K562 (cell line): ENCODE measurements around the gene CAMK2D.

Experiments used
- CHD4 ChIP-seq: fragments of 200-600 bp; sonication (generic); IDR thresholded peaks from 3 replicates; pipeline ENCODE4 v1.6.1; 2012; ENCODE audit warnings: low read depth, mild to moderate bottlenecking, mixed read lengths, low read length, inconsistent platforms; ENCODE audit not compliant: insufficient read depth, insufficient replicate concordance, poor library complexity, severe bottlenecking
- CTBP1 ChIP-seq: fragments of 450-650 bp; IDR thresholded peaks from 2 replicates; pipeline ENCODE4 v1.6.1; 2016; ENCODE audit warnings: borderline replicate concordance
- EZH2 ChIP-seq: IDR thresholded peaks from 2 replicates; pipeline ENCODE4 v1.6.1; 2012; ENCODE audit warnings: low read depth, mild to moderate bottlenecking, inconsistent platforms, low read length, borderline replicate concordance
- KDM1A ChIP-seq, 2 experiments: fragments of 450-650 bp; IDR thresholded peaks; 2 replicates each; pipeline ENCODE4 v1.6.1; 2016; ENCODE audit warnings: mild to moderate bottlenecking in 2 of 2
- NR1H2 ChIP-seq: sonication (generic); formaldehyde crosslinking; IDR thresholded peaks from 2 replicates; pipeline ENCODE4 v1.4.0; 2020; ENCODE audit warnings: mild to moderate bottlenecking, missing genetic modification reagents
- POLR2A ChIP-seq: fragments of 450-650 bp; conservative IDR thresholded peaks from 2 replicates; pipeline ENCODE4 v1.6.1; 2016
- RNF2 ChIP-seq: sonication (generic); IDR thresholded peaks from 2 replicates; pipeline ENCODE4 v1.6.1; 2016
- SMAD1 ChIP-seq: fragments of 150-350 bp; IDR thresholded peaks from 2 replicates; pipeline ENCODE4 v1.6.1; 2014; ENCODE audit warnings: low read length, low read depth; ENCODE audit not compliant: partially characterized antibody
- ZKSCAN1 ChIP-seq: fragments of 150-350 bp; IDR thresholded peaks from 2 replicates; pipeline ENCODE4 v1.6.1; 2016; ENCODE audit warnings: low read depth, low read length
- ZNF239 ChIP-seq: fragments of 250-450 bp; sonication (Bioruptor Pico); IDR thresholded peaks from 2 replicates; pipeline ENCODE4 v1.4.0; 2020; ENCODE audit warnings: mild to moderate bottlenecking
- TF ChIP-seq, protein P1 (sequence below), 3 experiments: fragments of 200-800 bp in 1 of 3; sonication (Bioruptor generic) in 1 of 3; sonication (generic) in 1 of 3; formaldehyde crosslinking in 1 of 3; IDR thresholded peaks; 2 replicates each; pipeline versions ENCODE4 v1.6.1 to v1.8.0; 2016 to 2022; ENCODE audit warnings: mild to moderate bottlenecking in 2 of 3, missing compliant biosample characterization in 2 of 3, missing genetic modification characterization in 2 of 3, missing genetic modification reagents in 1 of 3
- TF ChIP-seq, protein P2 (sequence below): IDR thresholded peaks from 2 replicates; pipeline ENCODE4 v1.6.1; 2012; ENCODE audit warnings: low read depth, low read length, improper control_type of control experiment, borderline replicate concordance
- TF ChIP-seq, protein P3 (sequence below), 3 experiments: IDR thresholded peaks in 2 of 3; conservative IDR thresholded peaks in 1 of 3; 2 replicates each; pipeline ENCODE4 v1.5.1; 2011 to 2012; ENCODE audit warnings: low read length in 3 of 3, mild to moderate bottlenecking in 3 of 3, control low read depth in 2 of 3, improper control_type of control experiment in 1 of 3, inconsistent platforms in 1 of 3, low read depth in 1 of 3, mixed read lengths in 1 of 3, moderate library complexity in 1 of 3; ENCODE audit not compliant: insufficient read depth in 2 of 3

DNA sequence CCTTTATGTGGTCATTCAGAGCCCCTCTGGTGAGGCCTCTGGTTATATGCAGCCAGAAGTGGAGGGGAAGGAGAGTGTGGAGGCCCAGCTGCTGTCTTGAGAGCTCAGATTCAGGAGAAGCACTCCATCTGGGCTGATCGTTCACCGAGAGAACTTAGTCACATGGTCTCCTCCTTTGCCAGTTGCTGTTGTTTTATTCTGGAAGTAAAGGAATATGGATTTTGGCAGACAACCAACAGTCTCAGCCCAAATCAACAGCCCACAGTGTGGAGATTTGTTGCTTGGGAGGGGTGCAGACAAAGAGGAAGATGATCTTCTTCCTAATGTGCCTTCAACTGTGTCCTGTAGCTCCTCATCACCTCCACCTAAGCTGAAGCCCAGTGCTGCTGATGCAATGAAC is 356.7 kb downstream of the CAMK2D start:
- TF ChIP-seq EZH2: no peak
- TF ChIP-seq NR1H2 (CRISPR knock-in tag): no peak
- TF ChIP-seq CHD4: no peak
- TF ChIP-seq, protein P1, sequence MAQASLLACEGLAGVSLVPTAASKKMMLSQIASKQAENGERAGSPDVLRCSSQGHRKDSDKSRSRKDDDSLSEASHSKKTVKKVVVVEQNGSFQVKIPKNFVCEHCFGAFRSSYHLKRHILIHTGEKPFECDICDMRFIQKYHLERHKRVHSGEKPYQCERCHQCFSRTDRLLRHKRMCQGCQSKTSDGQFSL (CRISPR knock-in tag; IDR thresholded peaks at IDR 0.05): no peak
- TF ChIP-seq, protein P1 (tag; IDR thresholded peaks at IDR 0.05): no peak
- TF ChIP-seq, protein P2, sequence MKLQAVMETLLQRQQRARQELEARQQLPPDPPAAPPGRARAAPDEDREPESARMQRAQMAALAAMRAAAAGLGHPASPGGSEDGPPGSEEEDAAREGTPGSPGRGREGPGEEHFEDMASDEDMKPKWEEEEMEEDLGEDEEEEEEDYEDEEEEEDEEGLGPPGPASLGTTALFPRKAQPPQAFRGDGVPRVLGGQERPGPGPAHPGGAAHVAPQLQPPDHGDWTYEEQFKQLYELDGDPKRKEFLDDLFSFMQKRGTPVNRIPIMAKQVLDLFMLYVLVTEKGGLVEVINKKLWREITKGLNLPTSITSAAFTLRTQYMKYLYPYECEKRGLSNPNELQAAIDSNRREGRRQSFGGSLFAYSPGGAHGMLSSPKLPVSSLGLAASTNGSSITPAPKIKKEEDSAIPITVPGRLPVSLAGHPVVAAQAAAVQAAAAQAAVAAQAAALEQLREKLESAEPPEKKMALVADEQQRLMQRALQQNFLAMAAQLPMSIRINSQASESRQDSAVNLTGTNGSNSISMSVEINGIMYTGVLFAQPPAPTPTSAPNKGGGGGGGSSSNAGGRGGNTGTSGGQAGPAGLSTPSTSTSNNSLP: no peak
- TF ChIP-seq SMAD1: no peak
- TF ChIP-seq CTBP1: no peak
- TF ChIP-seq ZKSCAN1: no peak
- no peak for TF ChIP-seq ZNF239 (CRISPR knock-in tag)
- no peak for TF ChIP-seq RNF2
- no peak for TF ChIP-seq POLR2A
- TF ChIP-seq, protein P3, sequence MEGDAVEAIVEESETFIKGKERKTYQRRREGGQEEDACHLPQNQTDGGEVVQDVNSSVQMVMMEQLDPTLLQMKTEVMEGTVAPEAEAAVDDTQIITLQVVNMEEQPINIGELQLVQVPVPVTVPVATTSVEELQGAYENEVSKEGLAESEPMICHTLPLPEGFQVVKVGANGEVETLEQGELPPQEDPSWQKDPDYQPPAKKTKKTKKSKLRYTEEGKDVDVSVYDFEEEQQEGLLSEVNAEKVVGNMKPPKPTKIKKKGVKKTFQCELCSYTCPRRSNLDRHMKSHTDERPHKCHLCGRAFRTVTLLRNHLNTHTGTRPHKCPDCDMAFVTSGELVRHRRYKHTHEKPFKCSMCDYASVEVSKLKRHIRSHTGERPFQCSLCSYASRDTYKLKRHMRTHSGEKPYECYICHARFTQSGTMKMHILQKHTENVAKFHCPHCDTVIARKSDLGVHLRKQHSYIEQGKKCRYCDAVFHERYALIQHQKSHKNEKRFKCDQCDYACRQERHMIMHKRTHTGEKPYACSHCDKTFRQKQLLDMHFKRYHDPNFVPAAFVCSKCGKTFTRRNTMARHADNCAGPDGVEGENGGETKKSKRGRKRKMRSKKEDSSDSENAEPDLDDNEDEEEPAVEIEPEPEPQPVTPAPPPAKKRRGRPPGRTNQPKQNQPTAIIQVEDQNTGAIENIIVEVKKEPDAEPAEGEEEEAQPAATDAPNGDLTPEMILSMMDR (IDR thresholded peaks at IDR 0.05 in 2 of 3, conservative IDR thresholded peaks at IDR 0.05 in 1 of 3; ENCODE audit: insufficient read depth in 2 of 3, low read depth in 1 of 3, low read length in 3 of 3): no peak
- TF ChIP-seq KDM1A (IDR thresholded peaks at IDR 0.05): no peak
